ENCODE results near the gene PRR5.
"Not testable (repeated sequence)": the region's sequence is repeated elsewhere in the genome, so short reads cannot be mapped to it uniquely, and the experiment has no call there.

Gene PRR5

GRCh38 chr22:44676066-44676440 lies 26.0 kb upstream of the PRR5 start:
- DNase-seq (ENCODE audit: low spot score): not testable (repeated sequence)

GRCh38 chr22:44676441-44677352 lies 25.3 kb upstream of the PRR5 start:
- peak; percentile 97 for DNase-seq (ENCODE audit: low spot score)

GRCh38 chr22:44677353-44677840 lies 24.6 kb upstream of the PRR5 start:
- DNase-seq (ENCODE audit: low spot score): peak; percentile 53

- DNase-seq (ENCODE audit: low spot score): no peak
Observed at GRCh38 chr22:44677871-44678555, 24.0 kb upstream of the PRR5 start.

- DNase-seq (ENCODE audit: low spot score): no peak
Observed at GRCh38 chr22:44678556-44679305, 23.3 kb upstream of the PRR5 start.

- DNase-seq (ENCODE audit: low spot score): not testable (repeated sequence)
Observed at GRCh38 chr22:44679306-44679647, 22.7 kb upstream of the PRR5 start.

- DNase-seq (ENCODE audit: low spot score): no peak
Observed at GRCh38 chr22:44680058-44680457, 21.9 kb upstream of the PRR5 start.

- peak; percentile 41 for DNase-seq (ENCODE audit: low spot score)
Observed at GRCh38 chr22:44680481-44680894, 21.5 kb upstream of the PRR5 start.

- DNase-seq (ENCODE audit: low spot score): peak; percentile 57
Observed at GRCh38 chr22:44682556-44683168, 19.3 kb upstream of the PRR5 start.

GRCh38 chr22:44683237-44683636 lies 18.8 kb upstream of the PRR5 start:
- DNase-seq (ENCODE audit: low spot score): no peak

- DNase-seq (ENCODE audit: low spot score): no peak
Observed at GRCh38 chr22:44683881-44684280, 18.1 kb upstream of the PRR5 start.

- DNase-seq (ENCODE audit: low spot score): peak; percentile 93
Observed at GRCh38 chr22:44684506-44685383, 17.3 kb upstream of the PRR5 start.

GRCh38 chr22:44685384-44686056 lies 16.5 kb upstream of the PRR5 start:
- peak; percentile 91 for DNase-seq (ENCODE audit: low spot score)

GRCh38 chr22:44686873-44687600 lies 15.0 kb upstream of the PRR5 start:
- no peak for DNase-seq (ENCODE audit: low spot score)

- DNase-seq (ENCODE audit: low spot score): no peak
Observed at GRCh38 chr22:44689173-44689572, 12.8 kb upstream of the PRR5 start.

GRCh38 chr22:44689915-44690524 lies 12.0 kb upstream of the PRR5 start:
- no peak for DNase-seq (ENCODE audit: low spot score)

- peak; percentile 35 for DNase-seq (ENCODE audit: low spot score)
Observed at GRCh38 chr22:44691796-44692661, 10.0 kb upstream of the PRR5 start.

GRCh38 chr22:44692662-44693007 lies 9.4 kb upstream of the PRR5 start:
- DNase-seq (ENCODE audit: low spot score): no peak
